GM21367 (cell line): ENCODE data around the gene SNPH.

Experiments used
- ATAC-seq: cut with Tn5 transposase; IDR thresholded peaks from one replicate; pipeline ENCODE4 v1.9.1; 2021; ENCODE audit not compliant: unreplicated experiment

The SNPH gene

DNA sequence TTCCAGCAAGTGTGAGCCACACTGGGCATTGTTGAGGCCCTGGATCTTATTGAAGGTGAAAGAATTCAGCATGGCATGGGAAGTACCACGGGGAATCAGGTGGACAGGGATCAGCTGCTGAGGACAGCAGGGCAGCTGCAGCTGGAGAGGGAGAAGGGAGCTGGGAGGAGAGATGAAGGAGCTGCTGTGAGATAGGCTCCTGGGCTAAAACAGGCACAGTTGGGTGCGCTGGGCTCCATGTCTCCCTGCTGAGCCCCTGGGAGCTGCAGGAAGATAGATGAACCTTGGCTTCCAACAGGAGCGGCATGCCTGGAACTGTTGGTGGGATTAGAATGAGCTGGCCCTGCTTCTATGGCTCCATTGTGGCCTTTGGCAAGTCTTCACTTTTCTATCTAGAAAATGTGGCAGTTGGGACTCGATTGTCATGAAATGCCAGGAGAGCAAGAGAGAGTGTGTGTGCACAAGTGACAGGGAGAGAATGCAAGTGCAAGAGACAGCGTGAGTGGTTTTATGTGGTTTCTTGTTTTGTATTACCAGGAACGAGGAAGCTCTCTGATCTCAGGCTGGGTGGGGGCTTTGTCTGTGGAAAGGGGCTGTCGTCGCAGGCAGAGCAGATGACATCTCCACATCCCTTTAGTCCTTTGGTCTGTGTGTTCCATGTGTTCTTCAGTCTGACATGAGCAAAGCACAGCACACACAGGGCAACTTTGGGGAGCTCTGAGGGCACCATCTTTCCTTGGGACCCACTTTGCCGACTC is 20.4 kb downstream of the SNPH start:
- no peak for ATAC-seq

DNA sequence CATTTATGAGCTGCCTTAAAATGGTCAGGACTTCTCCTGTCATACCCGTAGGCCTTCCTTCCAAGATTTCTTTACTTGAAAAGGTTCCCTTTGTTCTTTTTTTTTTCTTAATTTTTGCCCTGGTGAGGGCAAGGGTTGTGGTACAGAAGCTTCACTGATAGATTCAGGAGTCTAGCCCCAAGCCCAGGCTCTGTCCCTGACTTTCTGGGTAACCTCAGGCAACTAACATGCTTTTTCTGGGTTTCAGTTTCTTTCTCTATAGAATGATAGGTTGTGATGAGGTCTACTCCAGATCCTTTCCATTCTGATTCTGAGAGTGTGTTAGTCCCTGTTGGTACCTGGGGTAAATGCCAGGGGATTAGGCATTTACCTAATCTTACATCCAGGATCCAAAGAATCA is 21.2 kb downstream of the SNPH start:
- ATAC-seq: no peak

DNA sequence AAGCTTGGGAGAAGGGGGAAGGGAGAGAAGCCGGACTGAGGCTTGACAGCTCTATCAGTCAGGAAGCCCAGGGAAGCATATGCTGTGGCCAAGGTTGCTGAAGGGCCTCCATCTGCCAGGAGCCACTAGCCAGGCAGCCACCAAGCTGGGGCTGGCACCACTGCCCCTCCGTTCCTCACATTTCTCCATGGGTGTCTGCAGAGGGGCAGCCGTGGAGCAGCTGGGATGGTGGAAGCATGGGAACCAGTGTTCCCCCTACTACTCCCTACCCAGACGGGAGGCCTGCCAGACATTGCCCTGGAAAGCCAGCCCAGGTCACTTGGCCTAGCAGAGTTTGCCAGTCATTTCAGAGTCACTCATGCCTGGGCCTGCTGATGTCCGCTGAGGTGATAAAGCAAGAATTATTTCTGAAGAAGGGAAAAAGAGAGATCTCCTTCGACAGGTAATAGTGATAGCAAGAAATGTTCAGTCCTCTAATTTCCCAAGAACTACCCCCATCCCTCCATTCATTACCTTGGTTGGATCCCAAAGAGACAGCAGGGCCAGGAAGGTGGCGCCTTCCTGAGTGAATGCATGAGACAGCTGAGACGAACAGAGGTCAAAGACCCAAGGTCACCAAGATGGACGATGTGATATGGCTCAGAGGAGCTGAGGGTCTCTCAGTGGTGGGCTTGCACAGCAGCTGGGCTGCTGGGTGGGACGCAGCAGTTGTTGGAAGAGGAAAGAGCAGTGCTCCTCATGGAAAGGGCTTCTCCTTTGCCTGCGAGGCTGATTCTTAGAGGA is 21.9 kb downstream of the SNPH start:
- ATAC-seq: no peak

DNA sequence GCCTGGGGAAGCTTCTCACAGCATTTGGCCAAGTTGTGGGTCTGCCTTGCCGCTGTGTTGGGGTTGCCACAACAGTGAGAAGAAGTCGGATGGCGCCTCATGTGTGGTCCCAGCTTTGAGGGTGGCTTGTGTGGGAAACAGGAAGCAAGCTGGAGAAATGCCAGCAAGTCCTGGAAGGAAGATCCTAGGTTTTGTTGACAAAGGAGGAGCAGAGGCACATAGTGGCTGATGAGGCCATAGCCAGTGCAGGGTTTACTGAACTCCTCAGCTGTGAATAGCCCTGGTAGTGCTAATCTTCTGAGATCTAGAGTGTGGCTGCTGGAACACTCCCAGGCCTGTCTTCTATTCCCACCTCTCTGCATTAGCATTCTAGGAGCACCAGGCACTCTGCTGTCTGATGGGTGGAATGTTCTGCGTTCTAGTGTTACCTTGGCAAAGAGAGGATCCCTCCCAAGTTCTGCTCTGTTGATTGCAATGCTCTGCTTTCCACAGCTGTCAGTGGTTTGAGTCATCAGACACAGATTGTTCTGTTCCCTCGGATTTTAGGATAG is 25.2 kb downstream of the SNPH start:
- ATAC-seq: no peak

DNA sequence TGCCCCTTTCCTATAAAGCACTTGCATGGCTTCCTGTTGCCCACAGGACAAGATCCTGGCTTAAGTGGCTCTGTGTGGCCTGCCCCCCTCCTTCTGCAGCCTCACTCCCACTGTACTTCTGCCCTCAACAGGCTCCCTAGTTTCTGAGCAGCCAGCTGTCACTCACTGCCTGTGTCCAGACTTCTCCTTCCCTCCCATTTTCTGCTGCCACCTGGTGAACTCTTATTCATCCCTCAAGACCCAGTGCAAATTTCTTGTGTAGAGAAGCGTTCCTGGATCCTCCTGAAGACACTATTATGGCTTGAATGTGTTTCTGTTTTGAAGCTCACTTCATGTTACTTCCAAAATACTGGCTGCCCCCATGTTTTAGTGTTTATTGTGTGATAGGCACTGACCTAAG is 26.5 kb downstream of the SNPH start:
- ATAC-seq: no peak

DNA sequence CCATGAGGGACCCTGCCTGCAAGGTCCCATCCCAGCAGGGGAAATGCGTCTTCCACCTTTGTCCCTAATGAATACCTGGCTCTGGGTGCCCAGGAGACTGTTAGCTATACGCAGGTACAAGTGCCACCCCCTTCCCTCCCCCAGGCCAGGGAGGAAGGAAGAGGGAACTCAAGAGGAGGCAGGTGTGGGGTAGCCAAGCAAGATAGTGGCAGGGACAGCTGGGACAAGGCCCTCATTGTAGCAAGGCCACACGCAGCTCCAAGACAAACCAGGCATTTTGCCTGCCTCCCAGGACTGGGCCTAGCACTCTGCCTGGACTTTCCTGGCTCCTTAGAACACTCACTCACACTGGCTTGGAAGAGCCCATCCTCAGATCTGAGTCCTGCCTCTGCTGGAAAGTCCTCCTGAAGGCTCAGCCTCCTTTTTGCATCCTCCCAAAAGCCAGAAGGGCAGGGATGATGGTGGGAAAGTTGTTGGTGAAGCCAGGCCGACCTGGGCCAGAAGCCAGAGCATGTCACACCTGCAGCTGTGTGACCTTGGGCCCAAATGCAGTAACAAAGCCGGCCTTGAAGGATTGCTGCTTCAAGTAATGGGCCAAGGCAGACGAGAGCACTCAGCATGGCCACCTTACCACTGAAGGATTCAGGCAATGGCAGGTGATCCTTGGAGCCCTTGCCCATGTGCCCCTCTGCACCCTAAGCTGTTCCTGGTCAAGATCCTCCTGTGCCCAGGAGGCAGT is 27.7 kb downstream of the SNPH start:
- no peak for ATAC-seq

- ATAC-seq: no peak
Measured at GRCh38 chr20:1294497-1294896, 28.4 kb downstream of the SNPH start.

- ATAC-seq: no peak
Measured at GRCh38 chr20:1295276-1295930, 29.3 kb downstream of the SNPH start.

- ATAC-seq: no peak
Measured at GRCh38 chr20:1296117-1296610, 30.1 kb downstream of the SNPH start.

DNA sequence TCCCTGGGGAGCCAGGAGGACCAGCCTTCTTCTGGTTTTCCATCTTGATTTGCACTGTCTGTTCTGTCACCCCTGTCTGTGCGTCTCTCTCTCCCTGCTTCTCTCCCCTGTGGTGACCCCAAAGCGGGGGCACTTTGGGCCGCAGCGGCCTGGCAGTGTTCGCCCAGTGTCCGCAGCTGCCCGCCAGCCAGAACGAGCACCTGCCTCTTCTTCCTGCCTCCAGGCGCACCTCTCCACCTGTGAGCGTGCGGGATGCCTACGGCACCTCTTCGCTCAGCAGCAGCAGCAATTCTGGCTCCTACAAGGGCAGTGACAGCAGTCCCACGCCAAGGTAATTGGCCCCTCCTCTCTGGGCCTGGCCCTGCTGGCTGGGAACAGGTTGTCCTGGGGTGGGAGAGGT is 30.8 kb downstream of the SNPH start:
- ATAC-seq: no peak

GRCh38 chr20:1297486-1297885 is 31.4 kb downstream of the SNPH start:
- no peak for ATAC-seq

DNA sequence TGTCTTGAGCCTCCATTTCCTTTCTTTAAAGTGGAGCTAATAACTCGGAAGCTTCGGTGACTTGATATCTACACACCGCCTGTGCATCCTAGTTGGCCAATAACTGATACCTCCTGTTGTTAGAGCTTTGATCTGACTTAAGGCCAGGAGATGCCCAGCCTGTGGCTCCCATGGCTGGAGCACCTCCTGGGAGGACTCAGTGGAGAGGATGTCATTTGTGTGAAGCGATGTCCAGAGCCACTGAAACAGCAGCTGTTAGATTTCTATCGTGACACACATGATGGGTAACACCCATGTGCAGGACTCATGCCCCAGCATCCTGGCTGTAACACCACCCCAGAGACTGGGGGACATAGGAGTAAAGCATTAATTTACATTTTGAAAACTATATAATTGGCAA is 32.1 kb downstream of the SNPH start:
- no peak for ATAC-seq

DNA sequence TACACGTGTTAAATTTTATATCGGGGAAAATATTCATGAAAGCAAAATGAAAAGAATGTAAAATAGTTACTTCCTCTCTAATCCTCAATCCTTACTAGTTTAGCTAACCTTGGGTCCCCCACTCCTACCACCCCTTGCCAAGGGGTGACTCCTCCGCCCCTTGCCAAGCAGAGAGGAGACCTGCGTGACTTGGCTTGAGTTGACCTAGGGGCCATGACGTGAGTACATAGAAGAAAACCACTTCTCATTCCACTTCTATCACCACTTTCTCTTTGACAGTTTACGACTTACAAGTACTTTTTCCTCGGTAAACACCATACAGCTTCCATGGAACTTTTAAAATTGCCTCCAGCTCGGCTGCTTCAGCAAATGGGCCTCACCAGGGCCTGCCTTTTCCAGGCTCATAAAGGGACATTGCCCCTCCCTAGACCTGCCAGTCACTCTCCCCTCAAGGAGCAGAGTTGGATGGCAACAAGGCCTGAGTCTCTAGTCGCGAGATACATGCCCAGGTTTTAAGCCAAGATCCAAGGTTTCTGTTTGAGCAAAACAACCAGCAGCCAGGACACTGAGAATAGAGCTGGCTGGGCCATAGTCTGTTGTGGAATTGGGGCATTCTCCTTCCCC is 32.9 kb downstream of the SNPH start:
- no peak for ATAC-seq

GRCh38 chr20:1299522-1299921 is 33.4 kb downstream of the SNPH start:
- no peak for ATAC-seq

DNA sequence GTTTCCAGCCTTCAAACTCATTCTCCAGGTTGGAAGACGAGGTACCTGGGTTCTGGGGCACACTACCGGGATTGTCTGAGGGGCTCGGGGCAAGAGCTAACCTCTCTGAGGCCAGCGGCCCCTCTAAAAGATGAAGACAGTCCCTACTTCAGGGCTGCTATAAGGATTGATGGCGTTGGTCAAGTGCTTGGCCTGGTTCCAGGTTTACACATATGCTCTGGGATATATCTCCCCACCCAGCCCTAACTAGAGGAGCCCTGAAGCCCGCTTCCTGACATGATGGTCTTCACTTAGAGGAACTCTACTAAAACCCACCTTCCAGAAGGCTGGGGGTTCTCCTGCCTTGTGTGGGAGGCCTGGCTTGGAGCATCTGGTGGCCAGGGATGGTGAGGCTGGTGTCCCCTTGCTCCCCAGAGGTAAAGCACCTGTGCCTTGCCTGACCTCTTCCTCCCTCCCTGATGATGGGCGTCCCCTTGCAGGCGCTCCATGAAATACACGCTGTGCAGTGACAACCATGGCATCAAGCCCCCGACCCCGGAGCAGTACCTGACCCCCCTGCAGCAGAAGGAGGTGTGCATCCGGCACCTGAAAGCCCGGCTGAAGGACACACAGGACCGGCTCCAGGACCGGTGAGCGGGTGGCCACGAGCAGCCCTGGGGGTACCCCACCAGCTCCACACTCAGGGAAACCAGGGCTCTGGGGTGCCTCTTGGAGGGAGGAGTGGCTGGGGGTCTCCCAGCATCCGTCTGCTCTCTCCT is 34.2 kb downstream of the SNPH start:
- ATAC-seq: no peak

DNA sequence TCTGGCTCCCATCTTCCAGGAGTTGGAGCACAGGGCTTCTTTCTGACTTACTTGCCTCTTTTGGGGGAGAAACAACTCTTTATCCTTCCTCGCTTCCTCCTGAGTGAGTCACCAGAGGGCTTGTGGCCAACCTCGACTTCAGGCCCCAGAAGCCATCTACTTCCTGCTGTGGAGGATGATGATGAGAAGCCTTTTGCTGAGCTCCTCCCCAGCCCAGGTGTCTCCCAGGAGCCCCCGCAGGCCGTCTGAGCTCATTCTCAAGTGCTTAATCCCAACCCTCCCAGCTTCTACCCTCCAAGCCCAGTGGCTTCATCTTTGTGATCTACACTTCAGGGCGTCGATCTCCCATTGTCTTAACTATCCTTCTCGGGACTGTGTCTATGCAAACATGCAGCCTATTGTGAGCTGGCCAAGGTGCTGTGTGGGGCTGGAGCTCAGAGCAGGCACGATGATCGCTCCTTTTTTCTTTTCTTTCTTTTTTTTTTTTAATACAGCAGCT is 35.0 kb downstream of the SNPH start:
- ATAC-seq: no peak

- ATAC-seq: no peak
Measured at GRCh38 chr20:1302685-1303541, 36.8 kb downstream of the SNPH start.

DNA sequence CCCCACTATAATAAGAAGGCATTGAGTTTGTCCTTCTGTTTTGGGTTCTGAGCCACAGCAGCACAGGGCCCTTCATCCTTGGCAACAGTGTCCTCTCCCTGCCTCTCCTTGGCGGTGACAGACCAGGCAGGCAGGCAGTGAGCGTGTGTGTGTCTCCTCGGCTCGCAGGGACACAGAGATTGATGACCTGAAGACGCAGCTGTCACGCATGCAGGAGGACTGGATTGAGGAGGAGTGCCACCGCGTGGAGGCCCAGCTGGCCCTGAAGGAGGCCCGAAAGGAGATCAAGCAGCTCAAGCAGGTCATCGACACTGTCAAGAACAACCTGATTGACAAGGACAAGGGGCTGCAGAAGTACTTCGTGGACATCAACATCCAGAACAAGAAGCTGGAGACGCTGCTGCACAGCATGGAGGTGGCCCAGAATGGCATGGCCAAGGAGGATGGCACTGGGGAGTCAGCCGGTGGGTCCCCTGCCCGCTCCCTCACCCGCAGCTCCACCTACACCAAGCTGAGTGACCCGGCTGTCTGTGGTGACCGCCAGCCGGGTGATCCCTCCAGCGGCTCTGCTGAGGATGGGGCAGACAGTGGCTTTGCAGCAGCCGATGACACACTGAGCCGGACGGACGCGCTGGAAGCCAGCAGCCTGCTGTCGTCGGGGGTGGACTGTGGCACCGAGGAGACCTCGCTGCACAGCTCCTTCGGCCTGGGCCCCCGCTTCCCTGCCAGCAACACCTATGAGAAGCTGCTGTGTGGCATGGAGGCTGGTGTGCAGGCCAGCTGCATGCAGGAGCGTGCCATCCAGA is 38.8 kb downstream of the SNPH start:
- ATAC-seq: no peak
